Peyer's patch (tissue), 4 donors: ENCODE measurements around the gene ELOVL2. TPM values are rescaled to one million over a fixed set of nuclear protein-coding genes. Genes with fewer than 3 reads are reported as not detected.

ENCODE experiments used
- DNase-seq, 3 donors: peaks; one replicate each; pipeline ENCODE4 v3.0.0-alpha.2; 2017 to 2019
- H3K27ac ChIP-seq, 4 donors: fragments of 200-600 bp; sonication (generic); one replicate each; pipeline ENCODE4 v1.5.1; 2016 to 2019
- H3K27me3 ChIP-seq, 2 donors: fragments of 200-600 bp; sonication (generic); one replicate each; pipeline ENCODE4 v1.5.1; 2019
- H3K36me3 ChIP-seq, 3 donors: fragments of 200-600 bp; sonication (generic); one replicate each; pipeline ENCODE4 v1.5.1; 2016 to 2019
- H3K4me1 ChIP-seq, 4 donors: fragments of 200-600 bp; sonication (generic); one replicate each; pipeline ENCODE4 v1.5.1; 2016 to 2019
- H3K4me3 ChIP-seq, 4 donors: fragments of 200-600 bp; sonication (generic); 1 replicate in 3 of 4; 2 replicates in 1 of 4; pipeline ENCODE4 v1.5.1; 2016 to 2019; ENCODE audit warnings: mild to moderate bottlenecking in 1 of 4
- H3K9me3 ChIP-seq, 4 donors: fragments of 200-600 bp; sonication (generic); one replicate each; pipeline ENCODE4 v1.5.1; 2016 to 2019; ENCODE audit warnings: mild to moderate bottlenecking in 1 of 4
- POLR2A ChIP-seq, 2 donors: fragments of 450-650 bp; IDR thresholded peaks; one replicate each; pipeline ENCODE4 v1.5.1; 2017; ENCODE audit warnings: antibody characterized with exemption in 2 of 2, mild to moderate bottlenecking in 2 of 2, moderate library complexity in 2 of 2
- total RNA-seq, 4 donors: library from RNA; depleted of rRNA; stranded (reverse); fragments of >200 nt; gene quantifications; one replicate each; pipeline ENCODE4 v1.1.0, GENCODE V29; 2016
- TF ChIP-seq, protein P1 (sequence below), 6 experiments: fragments of 450-650 bp in 4 of 6; fragments of 200-600 bp in 2 of 6; sonication (generic) in 1 of 6; IDR thresholded peaks; one replicate each; pipeline ENCODE4 v1.5.1; 2017 to 2019; ENCODE audit warnings: antibody characterized with exemption in 6 of 6, mild to moderate bottlenecking in 3 of 6, moderate library complexity in 1 of 6

Gene ELOVL2
- total RNA-seq, 4 donors from 2014 or later: 0.18 to 0.27 TPM; not detected in 2

DNA sequence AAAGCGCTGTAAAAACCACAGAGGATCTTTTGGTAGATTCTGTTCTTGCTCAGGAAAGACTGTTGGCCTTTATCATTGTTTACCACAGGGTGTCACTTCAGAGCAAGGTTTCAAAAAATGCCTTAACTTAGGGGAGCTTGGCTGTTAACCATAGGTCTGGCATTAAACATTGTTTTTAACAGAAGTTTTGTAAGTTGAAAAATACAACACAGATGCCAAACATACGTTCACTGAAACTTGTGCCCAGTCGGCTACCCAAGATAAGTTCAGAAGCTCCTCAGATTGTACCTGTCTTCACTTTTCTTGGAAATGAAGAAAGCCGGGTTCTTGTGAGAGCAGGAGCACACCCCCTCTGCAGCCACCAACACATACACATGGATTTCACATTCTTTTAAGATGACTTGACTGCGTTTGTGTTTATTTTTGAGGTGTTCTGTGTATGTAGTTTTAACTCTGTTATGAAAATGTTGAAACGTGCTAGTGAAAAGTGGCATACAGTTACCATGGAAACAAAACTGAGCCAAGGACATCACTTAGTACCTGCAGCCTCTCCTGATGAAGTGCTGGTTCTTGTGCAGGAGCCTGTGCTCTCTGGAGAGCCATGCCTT is 92.3 kb downstream of the ELOVL2 start:
- Histone ChIP-seq H3K9me3 (no peaks in the 10 kb centered on the region), H3K36me3 (no peaks in the 10 kb centered on the region), H3K27me3 (no peaks in the 10 kb centered on the region), H3K4me3 (no peak overlapping the region), H3K4me1 (no peaks in the 10 kb centered on the region), H3K27ac (no peak overlapping the region)
- DNase-seq: no peak
- TF ChIP-seq, protein P1, sequence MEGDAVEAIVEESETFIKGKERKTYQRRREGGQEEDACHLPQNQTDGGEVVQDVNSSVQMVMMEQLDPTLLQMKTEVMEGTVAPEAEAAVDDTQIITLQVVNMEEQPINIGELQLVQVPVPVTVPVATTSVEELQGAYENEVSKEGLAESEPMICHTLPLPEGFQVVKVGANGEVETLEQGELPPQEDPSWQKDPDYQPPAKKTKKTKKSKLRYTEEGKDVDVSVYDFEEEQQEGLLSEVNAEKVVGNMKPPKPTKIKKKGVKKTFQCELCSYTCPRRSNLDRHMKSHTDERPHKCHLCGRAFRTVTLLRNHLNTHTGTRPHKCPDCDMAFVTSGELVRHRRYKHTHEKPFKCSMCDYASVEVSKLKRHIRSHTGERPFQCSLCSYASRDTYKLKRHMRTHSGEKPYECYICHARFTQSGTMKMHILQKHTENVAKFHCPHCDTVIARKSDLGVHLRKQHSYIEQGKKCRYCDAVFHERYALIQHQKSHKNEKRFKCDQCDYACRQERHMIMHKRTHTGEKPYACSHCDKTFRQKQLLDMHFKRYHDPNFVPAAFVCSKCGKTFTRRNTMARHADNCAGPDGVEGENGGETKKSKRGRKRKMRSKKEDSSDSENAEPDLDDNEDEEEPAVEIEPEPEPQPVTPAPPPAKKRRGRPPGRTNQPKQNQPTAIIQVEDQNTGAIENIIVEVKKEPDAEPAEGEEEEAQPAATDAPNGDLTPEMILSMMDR (IDR thresholded peaks at IDR 0.05): peak in 4 of 6 experiments; percentile 6 to 44 (median 40)
- TF ChIP-seq POLR2A (IDR thresholded peaks at IDR 0.05): no peak

DNA sequence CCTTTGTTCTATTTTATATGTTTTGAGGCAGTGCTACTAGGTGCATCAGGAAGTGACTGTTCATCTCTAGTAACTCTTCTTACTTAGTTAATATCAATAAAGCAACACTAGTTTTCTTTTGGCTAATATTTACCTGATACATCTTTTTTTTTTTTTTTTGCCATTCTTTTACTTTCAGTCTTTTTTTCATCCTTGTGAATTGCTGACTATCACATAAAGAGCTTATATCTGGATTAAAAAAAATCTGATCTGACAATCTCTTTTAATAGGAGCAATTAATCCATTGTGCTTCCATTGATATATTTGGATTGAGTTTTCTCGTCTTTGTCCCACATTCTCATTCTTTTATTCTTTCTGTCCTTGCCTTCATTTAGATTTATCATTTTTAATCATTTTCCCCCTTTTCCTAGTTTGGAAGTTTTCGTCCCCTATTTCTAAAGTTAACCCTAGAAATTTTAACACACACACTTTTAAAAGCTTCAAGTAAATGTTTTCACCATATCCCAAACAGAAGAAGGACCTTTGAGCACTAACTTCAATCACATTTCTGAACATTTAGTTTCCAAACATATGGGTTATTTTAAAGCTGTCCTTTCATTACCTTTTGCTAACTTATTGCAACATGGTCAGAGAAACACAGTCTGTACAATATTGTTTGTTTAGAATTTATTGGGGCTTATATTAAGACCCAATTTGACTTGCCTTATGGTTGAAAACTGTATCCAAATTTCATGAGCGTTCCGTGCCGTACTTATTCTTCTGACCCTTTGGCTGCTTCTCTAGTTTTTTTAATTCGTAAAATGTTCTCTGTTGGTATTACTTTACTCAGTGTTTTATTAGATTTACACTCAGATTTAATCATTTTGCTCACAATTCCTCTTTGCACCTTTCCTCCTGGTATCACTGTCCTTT is 94.3 kb downstream of the ELOVL2 start:
- TF ChIP-seq POLR2A (IDR thresholded peaks at IDR 0.05): no peak
- TF ChIP-seq, protein P1 (IDR thresholded peaks at IDR 0.05): no peak
- no peaks in the 10 kb centered on the region for H3K36me3 ChIP-seq
- no peak overlapping the region for H3K4me3 ChIP-seq
- H3K4me1 ChIP-seq: no peaks in the 10 kb centered on the region
- H3K9me3 ChIP-seq: no peaks in the 10 kb centered on the region
- no peak overlapping the region for H3K27ac ChIP-seq
- no peak for DNase-seq
- H3K27me3 ChIP-seq: no peaks in the 10 kb centered on the region

DNA sequence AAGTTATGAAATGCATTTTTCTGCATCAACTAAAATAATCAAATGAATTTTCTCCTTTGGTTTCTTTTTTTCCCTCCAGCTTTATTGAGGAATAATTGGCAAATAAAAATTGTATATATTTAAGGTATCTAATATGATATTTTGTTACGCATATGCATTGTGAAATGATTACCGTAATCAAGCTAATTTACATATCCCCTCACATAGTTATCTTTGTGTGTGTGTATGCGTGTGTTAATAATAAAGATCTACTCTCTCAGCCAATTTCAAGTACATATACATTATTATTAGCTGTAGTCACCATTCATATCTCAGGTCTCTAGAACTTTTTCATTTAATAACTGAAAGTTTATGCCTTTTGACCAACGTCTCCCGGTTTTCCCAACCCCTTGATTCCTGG is 96.1 kb downstream of the ELOVL2 start:
- TF ChIP-seq, protein P1 (IDR thresholded peaks at IDR 0.05): no peak
- TF ChIP-seq POLR2A (IDR thresholded peaks at IDR 0.05): no peak
- H3K36me3 ChIP-seq: no peaks in the 10 kb centered on the region
- H3K4me1 ChIP-seq: no peaks in the 10 kb centered on the region
- DNase-seq: no peak
- H3K27ac ChIP-seq: no peak overlapping the region
- no peak overlapping the region for H3K4me3 ChIP-seq
- no peaks in the 10 kb centered on the region for H3K9me3 ChIP-seq
- no peaks in the 10 kb centered on the region for H3K27me3 ChIP-seq

DNA sequence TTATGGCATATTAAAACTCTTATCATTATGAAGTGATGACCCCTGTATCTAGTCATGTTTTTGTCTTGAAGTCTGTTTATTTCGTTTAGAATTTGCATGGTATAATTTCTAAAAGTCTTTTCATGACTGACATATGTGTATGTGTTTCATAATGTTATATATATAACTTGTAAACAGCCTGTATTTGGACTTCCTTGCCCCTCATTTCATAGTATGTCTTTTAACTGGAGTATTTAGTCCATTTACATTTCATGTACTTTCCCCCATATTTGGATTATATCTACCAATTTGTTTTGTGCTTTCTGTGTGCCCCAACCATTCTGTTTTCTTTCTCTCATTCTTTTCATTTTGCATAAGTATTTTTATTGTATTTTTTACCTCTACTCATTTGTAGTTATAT is 98.3 kb downstream of the ELOVL2 start:
- no peak overlapping the region for H3K4me3 ChIP-seq
- H3K4me1 ChIP-seq: no peaks in the 10 kb centered on the region
- DNase-seq: no peak
- TF ChIP-seq, protein P1 (IDR thresholded peaks at IDR 0.05): no peak
- no peak for TF ChIP-seq POLR2A (IDR thresholded peaks at IDR 0.05)
- H3K36me3 ChIP-seq: no peaks in the 10 kb centered on the region
- H3K9me3 ChIP-seq: no peaks in the 10 kb centered on the region
- no peaks in the 10 kb centered on the region for H3K27me3 ChIP-seq
- no peak overlapping the region for H3K27ac ChIP-seq

DNA sequence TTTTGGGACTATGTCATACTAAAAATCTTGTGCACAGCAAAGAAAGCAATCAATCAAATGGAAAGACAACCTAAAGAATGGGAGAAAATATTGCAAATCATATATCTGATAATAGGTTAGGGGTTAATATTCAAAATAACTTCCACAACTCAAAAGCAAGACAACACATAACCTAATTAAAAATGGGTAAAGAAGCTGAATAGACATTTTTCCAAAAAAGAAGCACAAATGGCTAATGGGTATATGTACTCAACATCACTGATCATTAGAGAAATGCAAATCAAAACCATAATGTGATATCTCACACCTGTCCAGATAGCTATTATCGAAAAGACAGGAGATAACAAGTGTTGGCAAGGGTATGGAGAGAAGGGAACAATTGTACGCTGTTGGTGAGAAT is 104.3 kb downstream of the ELOVL2 start:
- H3K27me3 ChIP-seq: no peaks in the 10 kb centered on the region
- H3K27ac ChIP-seq: no peak overlapping the region
- no peak for DNase-seq
- H3K4me3 ChIP-seq: no peak overlapping the region
- no peaks in the 10 kb centered on the region for H3K36me3 ChIP-seq
- H3K4me1 ChIP-seq: no peaks in the 10 kb centered on the region
- TF ChIP-seq, protein P1 (IDR thresholded peaks at IDR 0.05): no peak
- no peak for TF ChIP-seq POLR2A (IDR thresholded peaks at IDR 0.05)
- no peaks in the 10 kb centered on the region for H3K9me3 ChIP-seq
